HL-60 (cell line): ENCODE data around the gene MOB1B.

Experiments used
- CTCF ChIP-seq: IDR thresholded peaks from one replicate; pipeline ENCODE4 v1.5.1; 2011; ENCODE audit warnings: low read length, control low read depth, inconsistent platforms; ENCODE audit not compliant: insufficient read depth
- GABPA ChIP-seq: IDR thresholded peaks from 2 replicates; pipeline ENCODE4 v1.6.1; 2012; ENCODE audit warnings: low read depth
- POLR2AphosphoS5 ChIP-seq: IDR thresholded peaks from 2 replicates; pipeline ENCODE4 v1.6.1; 2012; ENCODE audit warnings: low read depth
- REST ChIP-seq: IDR thresholded peaks from 2 replicates; pipeline ENCODE4 v1.6.1; 2012; ENCODE audit warnings: low read depth; ENCODE audit not compliant: insufficient replicate concordance
- SPI1 ChIP-seq: IDR thresholded peaks from 2 replicates; pipeline ENCODE4 v1.6.1; 2012; ENCODE audit warnings: low read depth, mild to moderate bottlenecking, borderline replicate concordance

DNA sequence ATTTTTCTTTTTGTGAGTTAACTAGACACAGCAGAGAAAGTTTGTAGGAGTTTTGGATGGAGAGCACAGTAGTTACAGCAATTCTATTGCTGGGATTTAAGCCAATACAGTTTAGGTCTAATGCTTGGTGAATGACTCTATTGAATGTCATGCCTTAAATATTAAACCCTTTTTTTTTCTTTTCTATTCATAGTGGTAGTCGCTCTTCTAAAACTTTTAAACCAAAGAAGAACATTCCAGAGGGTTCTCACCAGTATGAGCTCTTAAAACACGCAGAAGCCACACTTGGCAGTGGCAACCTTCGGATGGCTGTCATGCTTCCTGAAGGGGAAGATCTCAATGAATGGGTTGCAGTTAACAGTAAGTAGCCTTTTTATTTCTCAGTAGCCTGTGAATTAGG, 56.5 kb downstream of the MOB1B start:
- TF ChIP-seq CTCF (no peak), POLR2AphosphoS5 (no peak), SPI1 (no peak), GABPA (no peak), REST (no peak)
